WTC11 (cell line): ENCODE data around the gene CORO7. TPM values are rescaled to one million over a fixed set of nuclear protein-coding genes. Genes with fewer than 3 reads are reported as not detected.

Experiments used
- ATAC-seq: fragments of 200-7000 bp; cut with Tn5 transposase; 2 replicates; pipeline ENCODE4 v1.10.0; 2021; ENCODE audit warnings: mild to moderate bottlenecking, moderate library complexity
- CTCF ChIA-PET: fragments of 300-600 bp; sonication (Branson Sonifier 250); formaldehyde crosslinking; loops from one replicate; lab custom pipeline; 2021; ENCODE audit warnings: antibody characterized with exemption; lab: Charles Lee
- POLR2A ChIA-PET: fragments of 350-600 bp; sonication (Branson Sonifier 250); formaldehyde crosslinking; loops from one replicate; lab custom pipeline; 2021; ENCODE audit warnings: antibody characterized with exemption; lab: Charles Lee
- DNase-seq: peaks from one replicate; pipeline ENCODE4 v3.0.0; 2021; ENCODE audit warnings: low spot score
- H3K27ac Mint-ChIP-seq: 2 replicates; pipeline ENCODE4 v1.8.0; 2021; ENCODE audit warnings: mixed read lengths
- H3K27me3 Mint-ChIP-seq: 2 replicates; pipeline ENCODE4 v1.8.0; 2021; ENCODE audit warnings: low read depth, mild to moderate bottlenecking, moderate library complexity, mixed read lengths
- H3K36me3 Mint-ChIP-seq: 2 replicates; pipeline ENCODE4 v1.8.0; 2021; ENCODE audit warnings: mixed read lengths
- H3K4me1 Mint-ChIP-seq: 2 replicates; pipeline ENCODE4 v1.8.0; 2022; ENCODE audit warnings: mixed read lengths
- H3K4me3 Mint-ChIP-seq: 2 replicates; pipeline ENCODE4 v1.8.0; 2021; ENCODE audit warnings: mild to moderate bottlenecking, moderate library complexity, mixed read lengths
- H3K9me3 Mint-ChIP-seq: 2 replicates; pipeline ENCODE4 v1.8.0; 2021; ENCODE audit warnings: mixed read lengths
- AFF4 ChIP-seq: sonication (generic); formaldehyde crosslinking; IDR thresholded peaks from 2 replicates; pipeline ENCODE4 v1.8.1; 2023; ENCODE audit warnings: mild to moderate bottlenecking, missing genetic modification reagents, borderline replicate concordance
- ATF1 ChIP-seq: sonication (generic); formaldehyde crosslinking; IDR thresholded peaks from 2 replicates; pipeline ENCODE4 v1.8.1; 2023; ENCODE audit warnings: mild to moderate bottlenecking, moderate library complexity, missing genetic modification reagents
- EMX1 ChIP-seq: fragments of 250-450 bp; sonication (Bioruptor Pico); IDR thresholded peaks from 2 replicates; pipeline ENCODE4 v1.8.0; 2021; ENCODE audit warnings: mild to moderate bottlenecking
- ERG ChIP-seq: fragments of 250-450 bp; sonication (Bioruptor Pico); IDR thresholded peaks from 2 replicates; pipeline ENCODE4 v1.8.0; 2021; ENCODE audit warnings: mild to moderate bottlenecking
- ETV6 ChIP-seq: sonication (generic); formaldehyde crosslinking; IDR thresholded peaks from 2 replicates; pipeline ENCODE4 v1.8.1; 2022; ENCODE audit warnings: mild to moderate bottlenecking, missing genetic modification reagents
- FOXK1 ChIP-seq: sonication (generic); formaldehyde crosslinking; IDR thresholded peaks from 2 replicates; pipeline ENCODE4 v1.8.0; 2022; ENCODE audit warnings: mild to moderate bottlenecking, moderate library complexity, missing genetic modification reagents
- IRF1 ChIP-seq: sonication (generic); formaldehyde crosslinking; IDR thresholded peaks from 2 replicates; pipeline ENCODE4 v1.8.0; 2023; ENCODE audit warnings: missing genetic modification reagents
- JAZF1 ChIP-seq: fragments of 250-450 bp; sonication (Bioruptor Pico); IDR thresholded peaks from 2 replicates; pipeline ENCODE4 v1.9.0; 2021; ENCODE audit warnings: moderate library complexity, mild to moderate bottlenecking, inconsistent platforms
- MYBL2 ChIP-seq: sonication (generic); formaldehyde crosslinking; IDR thresholded peaks from 2 replicates; pipeline ENCODE4 v1.8.1; 2023; ENCODE audit warnings: mild to moderate bottlenecking, moderate library complexity, missing genetic modification reagents
- SOX15 ChIP-seq: fragments of 250-450 bp; sonication (Bioruptor Pico); IDR thresholded peaks from 2 replicates; pipeline ENCODE4 v1.9.0; 2021; ENCODE audit warnings: mild to moderate bottlenecking
- SP1 ChIP-seq: sonication (generic); formaldehyde crosslinking; conservative IDR thresholded peaks from 2 replicates; pipeline ENCODE4 v1.8.1; 2022; ENCODE audit warnings: missing genetic modification reagents
- TEAD4 ChIP-seq: sonication (generic); formaldehyde crosslinking; IDR thresholded peaks from 2 replicates; pipeline ENCODE4 v1.8.0; 2022; ENCODE audit warnings: mild to moderate bottlenecking, missing genetic modification reagents
- TP53 ChIP-seq: sonication (generic); formaldehyde crosslinking; IDR thresholded peaks from 2 replicates; pipeline ENCODE4 v1.8.1; 2023; ENCODE audit warnings: mild to moderate bottlenecking, missing genetic modification reagents
- ZNF281 ChIP-seq: sonication (generic); formaldehyde crosslinking; IDR thresholded peaks from 2 replicates; pipeline ENCODE4 v1.8.0; 2023; ENCODE audit warnings: mild to moderate bottlenecking, missing genetic modification reagents
- ZNF317 ChIP-seq: sonication (generic); formaldehyde crosslinking; IDR thresholded peaks from 2 replicates; pipeline ENCODE4 v1.8.1; 2023; ENCODE audit warnings: low read depth, mild to moderate bottlenecking, moderate library complexity, missing genetic modification reagents, borderline replicate concordance
- ZNF396 ChIP-seq: fragments of 250-450 bp; sonication (Bioruptor Pico); IDR thresholded peaks from 2 replicates; pipeline ENCODE4 v1.8.0; 2021; ENCODE audit warnings: mild to moderate bottlenecking, moderate library complexity, borderline replicate concordance
- ZNF512 ChIP-seq: sonication (generic); formaldehyde crosslinking; IDR thresholded peaks from 2 replicates; pipeline ENCODE4 v1.8.1; 2022; ENCODE audit warnings: missing genetic modification reagents, borderline replicate concordance
- total RNA-seq: library from RNA; stranded (reverse); gene quantifications from 3 replicates; pipeline ENCODE4 v1.2.3, GENCODE V29; 2021
- TF ChIP-seq, protein P1 (sequence below): sonication (generic); formaldehyde crosslinking; IDR thresholded peaks from 2 replicates; pipeline ENCODE4 v1.8.1; 2023; ENCODE audit warnings: mild to moderate bottlenecking, missing genetic modification reagents, moderate library complexity
- TF ChIP-seq, protein P2 (sequence below): sonication (generic); formaldehyde crosslinking; IDR thresholded peaks from 2 replicates; pipeline ENCODE4 v1.8.1; 2022; ENCODE audit warnings: low read depth, mild to moderate bottlenecking, moderate library complexity, missing genetic modification reagents, borderline replicate concordance
- TF ChIP-seq, protein P3 (sequence below): fragments of 250-450 bp; sonication (Bioruptor Pico); IDR thresholded peaks from 2 replicates; pipeline ENCODE4 v2.1.2; 2022; ENCODE audit warnings: mild to moderate bottlenecking, moderate library complexity

Gene CORO7
- total RNA-seq, 1 experiment from 2014 or later, result 45.5 TPM

DNA sequence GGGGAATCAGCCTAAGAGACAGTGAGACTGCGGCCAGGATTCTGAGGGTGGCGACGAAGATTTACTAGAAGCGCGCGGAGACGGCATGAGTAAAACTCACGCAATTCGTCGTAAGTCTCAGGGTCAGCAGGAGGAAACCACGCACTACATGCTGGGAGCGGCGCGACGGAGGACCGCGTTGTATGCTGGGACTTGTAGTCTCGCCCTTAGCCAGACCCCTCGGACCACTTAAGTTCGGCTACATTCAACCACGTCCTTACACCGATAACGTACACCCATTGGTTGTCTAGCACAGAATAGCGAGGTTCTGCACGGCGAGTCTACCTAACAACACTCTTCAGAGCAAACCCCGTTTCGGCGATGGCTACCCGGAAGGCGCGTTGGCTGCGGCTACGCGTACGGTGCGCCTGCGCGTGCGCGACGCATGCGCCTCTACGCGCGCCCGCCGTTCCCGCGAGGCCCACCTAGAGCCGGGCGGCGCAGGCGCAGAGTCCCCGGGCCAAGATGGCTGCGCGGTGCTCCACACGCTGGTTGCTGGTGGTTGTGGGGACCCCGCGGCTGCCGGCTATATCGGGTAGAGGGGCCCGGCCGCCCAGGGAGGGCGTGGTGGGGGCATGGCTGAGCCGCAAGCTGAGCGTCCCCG lies 9.1 kb upstream of the CORO7 start, which contains the start of gene DNAJA3 (continued):
- TF ChIP-seq IRF1 (CRISPR knock-in tag) (peak; percentile 67; the same call in 1 of the 2 replicates), EMX1 (no peak), FOXK1 (CRISPR knock-in tag) (peak; percentile 84), ETV6 (CRISPR knock-in tag) (peak; percentile 94), SP1 (CRISPR knock-in tag) (peak; percentile 57), ERG (CRISPR knock-in tag) (no peak), ZNF396 (CRISPR knock-in tag) (no peak), JAZF1 (CRISPR knock-in tag) (no peak), TP53 (no peak), SOX15 (CRISPR knock-in tag) (no peak), TEAD4 (CRISPR knock-in tag) (0 out of 2 replicates have a peak, but pooled peaks have one; percentile 31), ZNF512 (CRISPR knock-in tag) (no peak)
- TF ChIP-seq, protein P1, sequence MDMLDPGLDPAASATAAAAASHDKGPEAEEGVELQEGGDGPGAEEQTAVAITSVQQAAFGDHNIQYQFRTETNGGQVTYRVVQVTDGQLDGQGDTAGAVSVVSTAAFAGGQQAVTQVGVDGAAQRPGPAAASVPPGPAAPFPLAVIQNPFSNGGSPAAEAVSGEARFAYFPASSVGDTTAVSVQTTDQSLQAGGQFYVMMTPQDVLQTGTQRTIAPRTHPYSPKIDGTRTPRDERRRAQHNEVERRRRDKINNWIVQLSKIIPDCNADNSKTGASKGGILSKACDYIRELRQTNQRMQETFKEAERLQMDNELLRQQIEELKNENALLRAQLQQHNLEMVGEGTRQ (CRISPR knock-in tag), result 0 out of 2 replicates have a peak, but pooled peaks have one; percentile 20
- TF ChIP-seq, protein P2, sequence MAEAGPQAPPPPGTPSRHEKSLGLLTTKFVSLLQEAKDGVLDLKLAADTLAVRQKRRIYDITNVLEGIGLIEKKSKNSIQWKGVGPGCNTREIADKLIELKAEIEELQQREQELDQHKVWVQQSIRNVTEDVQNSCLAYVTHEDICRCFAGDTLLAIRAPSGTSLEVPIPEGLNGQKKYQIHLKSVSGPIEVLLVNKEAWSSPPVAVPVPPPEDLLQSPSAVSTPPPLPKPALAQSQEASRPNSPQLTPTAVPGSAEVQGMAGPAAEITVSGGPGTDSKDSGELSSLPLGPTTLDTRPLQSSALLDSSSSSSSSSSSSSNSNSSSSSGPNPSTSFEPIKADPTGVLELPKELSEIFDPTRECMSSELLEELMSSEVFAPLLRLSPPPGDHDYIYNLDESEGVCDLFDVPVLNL (CRISPR knock-in tag), result peak; percentile 28; the same call in 1 of the 2 replicates
- TF ChIP-seq, protein P3, sequence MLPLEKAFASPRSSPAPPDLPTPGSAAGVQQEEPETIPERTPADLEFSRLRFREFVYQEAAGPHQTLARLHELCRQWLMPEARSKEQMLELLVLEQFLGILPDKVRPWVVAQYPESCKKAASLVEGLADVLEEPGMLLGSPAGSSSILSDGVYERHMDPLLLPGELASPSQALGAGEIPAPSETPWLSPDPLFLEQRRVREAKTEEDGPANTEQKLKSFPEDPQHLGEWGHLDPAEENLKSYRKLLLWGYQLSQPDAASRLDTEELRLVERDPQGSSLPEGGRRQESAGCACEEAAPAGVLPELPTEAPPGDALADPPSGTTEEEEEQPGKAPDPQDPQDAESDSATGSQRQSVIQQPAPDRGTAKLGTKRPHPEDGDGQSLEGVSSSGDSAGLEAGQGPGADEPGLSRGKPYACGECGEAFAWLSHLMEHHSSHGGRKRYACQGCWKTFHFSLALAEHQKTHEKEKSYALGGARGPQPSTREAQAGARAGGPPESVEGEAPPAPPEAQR, result no peak

DNA sequence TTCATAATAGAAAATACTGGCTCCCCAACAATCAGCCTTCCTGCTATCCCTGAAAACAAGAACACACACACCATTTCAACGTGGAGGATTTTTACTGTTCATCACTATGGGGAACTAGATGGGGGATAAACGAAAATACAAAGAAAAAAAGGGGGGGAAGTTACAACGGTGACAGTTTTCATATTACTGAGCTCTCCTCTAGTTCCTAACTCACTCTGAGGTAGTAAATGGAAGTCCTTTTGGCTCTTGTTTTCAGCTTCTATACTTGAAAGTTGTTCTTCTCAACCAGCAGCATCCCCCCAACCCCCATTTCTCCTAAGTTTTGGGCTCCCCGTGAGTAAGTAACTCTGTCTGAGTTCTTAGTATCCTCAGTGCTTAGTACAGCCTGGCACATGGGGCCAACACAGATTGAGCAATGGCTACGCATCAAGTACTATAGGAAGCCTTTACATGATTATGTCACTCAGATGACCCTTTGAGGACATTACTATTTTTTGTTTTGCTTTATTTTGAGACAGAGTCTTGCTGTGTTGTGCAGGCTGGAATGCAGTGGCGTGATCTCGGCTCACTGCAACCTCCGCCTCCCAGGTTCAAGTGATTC lies 4.2 kb upstream of the CORO7 start:
- ATAC-seq, result no peak
- Mint-ChIP-seq H3K27ac (no peak overlapping the region), H3K27me3 (peaks cover 15% of the 10 kb centered on the region), H3K9me3 (no peaks in the 10 kb centered on the region), H3K4me1 (peaks cover 5% of the 10 kb centered on the region), H3K36me3 (no peaks in the 10 kb centered on the region), H3K4me3 (no peak overlapping the region)
- no peak for DNase-seq
- ChIA-PET POLR2A (no interaction called here), CTCF (no interaction called here)
- TF ChIP-seq, protein P1 (CRISPR knock-in tag), result no peak
- TF ChIP-seq MYBL2 (no peak), ZNF281 (CRISPR knock-in tag) (no peak), FOXK1 (CRISPR knock-in tag) (no peak), JAZF1 (CRISPR knock-in tag) (no peak), AFF4 (CRISPR knock-in tag) (no peak), ATF1 (CRISPR knock-in tag) (no peak), ZNF317 (CRISPR knock-in tag) (no peak)
